ENCODE results near the gene NLGN1. TPM values are rescaled to one million over a fixed set of nuclear protein-coding genes. Genes with fewer than 3 reads are reported as not detected.
A peak's percentile ranks its signal among the peaks of the same experiment; 100 is the strongest.

The NLGN1 gene
- total RNA-seq, 4 donors from 2014 or later = 0.80 to 4.4 (median 1.8) TPM

DNA sequence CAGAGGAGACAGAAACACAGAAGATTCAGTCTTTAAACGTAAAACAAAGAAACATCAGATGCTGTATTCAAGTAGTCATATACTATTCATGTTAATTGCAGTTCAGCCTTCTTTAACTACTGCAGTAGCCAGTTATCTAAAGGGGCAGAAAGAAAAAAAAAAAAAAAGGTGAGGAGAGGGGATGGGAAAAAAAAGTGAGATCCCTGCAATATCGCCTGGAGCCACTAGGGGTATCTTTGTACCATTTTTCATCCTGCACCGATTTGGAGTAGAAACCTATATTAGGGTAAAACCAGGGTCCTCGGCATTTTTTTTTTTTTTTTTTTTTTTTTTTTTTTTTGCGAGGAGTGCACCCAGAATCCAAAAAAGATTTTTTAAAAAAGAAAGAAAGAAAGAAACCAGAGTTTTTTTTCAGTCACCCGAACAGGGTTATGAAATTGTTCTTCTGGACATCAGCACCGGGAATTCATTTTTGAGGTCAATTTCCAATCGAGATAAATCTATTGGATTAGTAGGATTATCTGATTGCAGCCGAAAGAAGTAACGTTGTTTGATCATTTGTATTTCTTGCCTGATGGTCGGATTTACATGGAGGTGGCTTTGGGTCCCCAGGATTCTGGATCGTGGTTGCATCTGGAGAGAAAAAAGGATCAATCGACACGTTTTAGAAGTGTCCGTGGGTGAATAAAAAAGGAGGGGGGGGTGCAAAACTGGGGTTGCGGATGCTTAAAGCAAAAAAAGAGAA, 186.7 kb downstream of the NLGN1 start:
- H3K4me3 ChIP-seq (ENCODE audit: low read depth, poor library complexity, severe bottlenecking) = no peak overlapping the region
- intact Hi-C loops (cut with DNase I; ENCODE audit: low total_unique reads) = no loop called here
- no peak for DNase-seq (ENCODE audit: low spot score in 2 of 2)
- 10 to 12% methylated on average over 16 of the region's 16 CpGs for WGBS, 2 donors
- TF ChIP-seq POLR2A (IDR thresholded peaks at IDR 0.05) (no peak), CTCF (IDR thresholded peaks at IDR 0.05) (no peak)

DNA sequence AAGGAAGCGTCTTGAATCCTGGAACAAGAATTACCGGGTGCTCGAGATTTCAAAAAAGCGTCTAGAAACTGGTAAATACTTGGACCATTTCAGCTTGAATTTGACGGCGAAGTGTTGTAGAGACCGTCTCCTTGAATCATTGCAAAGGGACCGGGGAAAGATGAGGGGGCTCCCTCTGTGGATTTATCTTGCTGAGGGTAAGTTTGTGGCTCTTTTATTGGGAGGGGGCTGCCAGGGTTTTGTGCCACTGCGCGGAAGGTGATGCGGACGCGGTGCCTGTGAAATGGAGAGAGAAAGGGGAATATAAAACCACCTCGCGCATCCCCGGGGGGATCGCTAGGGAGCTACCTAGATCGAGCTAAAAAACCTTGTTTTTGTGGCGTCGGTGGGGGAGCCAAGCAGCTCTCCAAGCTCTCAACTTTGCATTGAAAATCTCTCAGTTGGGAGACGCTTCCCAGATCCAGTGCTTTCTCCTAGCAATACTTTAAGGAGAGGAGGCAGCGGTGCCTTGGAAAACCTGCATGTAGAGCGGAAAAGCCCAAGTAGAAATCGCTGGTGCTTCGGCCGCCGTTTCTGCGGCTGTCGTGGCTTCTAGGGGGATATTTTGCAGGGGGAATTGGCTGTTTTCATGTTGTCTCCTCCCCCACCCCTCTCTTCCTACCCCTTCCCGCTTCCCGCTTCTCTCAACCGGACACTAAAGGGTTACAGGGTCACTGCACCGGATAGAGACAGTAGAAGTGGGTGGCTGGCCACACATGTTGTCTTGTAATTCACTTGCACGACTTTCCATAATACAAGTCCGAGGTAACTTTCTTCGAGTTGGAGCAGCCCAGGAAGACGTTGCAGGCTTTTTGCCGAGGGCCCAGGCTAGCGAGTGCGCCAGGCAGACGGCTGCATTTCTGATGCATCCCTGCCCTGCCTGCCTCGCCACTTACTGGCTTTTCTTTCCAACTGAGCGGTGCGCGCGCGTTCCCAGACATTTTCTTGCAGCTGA, 187.6 kb downstream of the NLGN1 start:
- intact Hi-C loops (cut with DNase I; ENCODE audit: low total_unique reads) = no loop called here
- TF ChIP-seq POLR2A (IDR thresholded peaks at IDR 0.05) (no peak), CTCF (IDR thresholded peaks at IDR 0.05) (no peak)
- WGBS, 2 donors = 3 to 5% methylated on average over 47 of the region's 47 CpGs
- H3K4me3 ChIP-seq (ENCODE audit: low read depth, poor library complexity, severe bottlenecking) = peak overlapping the region; percentile 3
- DNase-seq (ENCODE audit: low spot score in 2 of 2) = no peak

DNA sequence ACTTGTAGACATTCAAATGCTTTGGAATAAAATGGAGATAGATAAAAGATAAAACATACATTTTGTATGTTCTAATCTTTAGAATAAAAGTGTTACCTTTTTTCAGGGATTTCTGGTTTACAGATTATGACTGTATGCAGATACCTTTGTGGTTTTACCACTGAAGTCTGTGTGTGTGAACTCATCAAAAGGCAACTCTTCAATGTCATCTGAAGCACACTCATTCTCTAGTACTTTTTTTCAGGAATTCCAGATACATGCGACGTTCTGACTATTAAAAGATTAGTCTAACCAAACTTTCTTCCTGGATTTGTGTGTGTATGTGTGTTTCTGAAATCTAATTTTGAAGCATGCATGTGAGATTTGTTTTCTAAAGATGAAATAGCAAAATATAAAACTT, 188.6 kb downstream of the NLGN1 start:
- no peak for DNase-seq (ENCODE audit: low spot score in 2 of 2)
- 70 to 77% methylated on average over 2 of the region's 2 CpGs for WGBS, 2 donors
- no peak for TF ChIP-seq POLR2A (IDR thresholded peaks at IDR 0.05)
- TF ChIP-seq CTCF (IDR thresholded peaks at IDR 0.05) = no peak
- intact Hi-C loops (cut with DNase I; ENCODE audit: low total_unique reads) = no loop called here
- no peak overlapping the region for H3K4me3 ChIP-seq (ENCODE audit: low read depth, poor library complexity, severe bottlenecking)

DNA sequence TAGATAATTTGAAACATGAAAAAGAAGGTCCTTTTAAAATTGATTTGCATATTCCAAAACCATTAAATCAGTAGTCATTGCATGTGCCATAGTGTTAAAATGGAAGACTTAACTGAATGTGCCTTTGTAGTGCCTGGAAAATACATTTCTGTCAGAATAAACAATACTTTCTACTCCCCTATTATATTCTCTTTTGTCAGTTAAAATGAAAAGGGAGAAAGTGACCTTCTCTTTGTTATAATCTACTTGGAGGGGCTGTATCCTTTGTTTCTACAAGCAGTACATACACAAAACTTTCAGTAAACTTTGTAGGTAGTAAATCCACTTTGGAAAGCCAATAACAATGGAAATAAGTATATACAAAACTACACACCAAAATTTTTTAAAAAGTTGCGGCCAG, 189.5 kb downstream of the NLGN1 start:
- intact Hi-C loops (cut with DNase I; ENCODE audit: low total_unique reads) = no loop called here

GRCh38 chr3:173588556-173588955, 191.0 kb downstream of the NLGN1 start:
- WGBS, 2 donors = 83 to 86% methylated on average over 3 of the region's 3 CpGs
- TF ChIP-seq POLR2A (IDR thresholded peaks at IDR 0.05) (no peak), CTCF (IDR thresholded peaks at IDR 0.05) (no peak)
- DNase-seq (ENCODE audit: low spot score in 2 of 2) = no peak
- intact Hi-C loops (cut with DNase I; ENCODE audit: low total_unique reads) = no loop called here
- H3K4me3 ChIP-seq (ENCODE audit: low read depth, poor library complexity, severe bottlenecking) = no peak overlapping the region

More for the DNA sequence above, 189.5 kb downstream of the NLGN1 start:
- no peak overlapping the region for H3K4me3 ChIP-seq (ENCODE audit: low read depth, poor library complexity, severe bottlenecking)
- no peak for DNase-seq (ENCODE audit: low spot score in 2 of 2)
- no peak for TF ChIP-seq POLR2A (IDR thresholded peaks at IDR 0.05)
- no peak for TF ChIP-seq CTCF (IDR thresholded peaks at IDR 0.05)
- WGBS, 2 donors = 100% methylated on average over 1 of the region's 1 CpG

Data from lower leg skin (tissue), 4 donors.